GM12874 (cell line): ENCODE results near the gene METTL26.

ENCODE experiments used
- TF ChIP-seq, protein P1 (sequence below): IDR thresholded peaks from 2 replicates; pipeline ENCODE4 v1.5.1; 2011; ENCODE audit warnings: low read depth, mild to moderate bottlenecking, control low read depth, low read length, moderate library complexity; ENCODE audit not compliant: insufficient read depth

The METTL26 gene

DNA sequence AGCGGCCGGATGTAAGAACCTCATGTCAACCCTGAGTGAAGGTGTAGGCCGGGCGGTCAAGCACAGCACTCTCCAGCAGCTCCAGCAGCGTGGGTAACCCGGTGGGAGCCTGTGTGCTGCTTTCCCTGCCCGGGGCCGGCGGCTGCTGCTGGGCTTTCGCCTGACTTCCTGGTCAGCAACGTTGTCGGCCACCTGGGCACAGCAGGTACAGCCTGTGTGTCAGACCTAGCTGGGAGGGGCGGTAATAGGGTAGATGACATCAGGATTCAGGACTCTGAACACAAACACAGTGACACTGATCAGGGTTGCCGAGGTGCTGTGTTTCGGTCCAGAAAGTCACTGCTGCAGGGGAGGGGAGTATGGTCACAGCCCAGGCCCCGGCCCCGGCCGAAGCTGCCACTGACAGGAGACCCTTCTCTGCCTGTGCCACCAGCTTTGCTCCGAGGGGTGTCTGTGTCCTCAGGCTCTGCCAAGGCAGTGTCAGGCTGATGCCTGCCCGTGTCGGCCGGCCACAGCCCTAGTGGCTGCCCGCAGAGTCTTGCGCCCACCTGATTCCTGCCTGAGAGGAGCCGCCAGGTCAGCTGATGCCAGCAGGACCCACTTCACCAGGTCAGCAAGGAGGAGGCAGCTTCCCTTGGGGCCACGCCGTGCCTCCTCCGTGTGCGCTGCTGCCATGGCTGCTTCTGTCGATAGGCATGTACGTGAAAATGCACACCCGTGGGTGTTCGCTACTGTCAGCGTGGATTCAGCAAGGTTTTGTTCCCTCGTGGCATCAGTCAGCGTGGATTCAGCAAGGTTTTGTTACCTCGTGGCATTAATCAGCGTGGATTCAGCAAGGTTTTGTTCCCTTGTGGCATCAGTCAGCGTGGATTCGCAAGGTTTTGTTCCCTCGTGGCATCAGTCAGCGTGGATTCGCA is 37.0 kb downstream of the METTL26 start:
- TF ChIP-seq, protein P1, sequence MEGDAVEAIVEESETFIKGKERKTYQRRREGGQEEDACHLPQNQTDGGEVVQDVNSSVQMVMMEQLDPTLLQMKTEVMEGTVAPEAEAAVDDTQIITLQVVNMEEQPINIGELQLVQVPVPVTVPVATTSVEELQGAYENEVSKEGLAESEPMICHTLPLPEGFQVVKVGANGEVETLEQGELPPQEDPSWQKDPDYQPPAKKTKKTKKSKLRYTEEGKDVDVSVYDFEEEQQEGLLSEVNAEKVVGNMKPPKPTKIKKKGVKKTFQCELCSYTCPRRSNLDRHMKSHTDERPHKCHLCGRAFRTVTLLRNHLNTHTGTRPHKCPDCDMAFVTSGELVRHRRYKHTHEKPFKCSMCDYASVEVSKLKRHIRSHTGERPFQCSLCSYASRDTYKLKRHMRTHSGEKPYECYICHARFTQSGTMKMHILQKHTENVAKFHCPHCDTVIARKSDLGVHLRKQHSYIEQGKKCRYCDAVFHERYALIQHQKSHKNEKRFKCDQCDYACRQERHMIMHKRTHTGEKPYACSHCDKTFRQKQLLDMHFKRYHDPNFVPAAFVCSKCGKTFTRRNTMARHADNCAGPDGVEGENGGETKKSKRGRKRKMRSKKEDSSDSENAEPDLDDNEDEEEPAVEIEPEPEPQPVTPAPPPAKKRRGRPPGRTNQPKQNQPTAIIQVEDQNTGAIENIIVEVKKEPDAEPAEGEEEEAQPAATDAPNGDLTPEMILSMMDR, result no peak

DNA sequence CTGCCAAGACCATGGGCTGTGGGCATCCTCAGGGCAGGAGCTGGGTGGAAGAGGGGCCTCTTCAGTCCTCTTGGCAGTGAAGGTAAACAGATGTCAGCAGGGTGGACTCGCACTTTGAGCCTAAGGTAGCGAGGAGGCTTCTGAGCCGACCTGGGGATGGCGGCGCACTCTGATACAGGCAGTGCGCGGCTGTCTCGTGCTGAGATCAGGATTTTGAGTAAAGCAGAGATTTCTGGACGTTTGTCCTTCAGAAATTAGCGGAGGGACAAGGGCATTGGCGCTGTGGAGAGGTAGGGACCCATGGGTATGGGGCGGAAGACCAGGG is 39.4 kb downstream of the METTL26 start:
- TF ChIP-seq, protein P1, result no peak

DNA sequence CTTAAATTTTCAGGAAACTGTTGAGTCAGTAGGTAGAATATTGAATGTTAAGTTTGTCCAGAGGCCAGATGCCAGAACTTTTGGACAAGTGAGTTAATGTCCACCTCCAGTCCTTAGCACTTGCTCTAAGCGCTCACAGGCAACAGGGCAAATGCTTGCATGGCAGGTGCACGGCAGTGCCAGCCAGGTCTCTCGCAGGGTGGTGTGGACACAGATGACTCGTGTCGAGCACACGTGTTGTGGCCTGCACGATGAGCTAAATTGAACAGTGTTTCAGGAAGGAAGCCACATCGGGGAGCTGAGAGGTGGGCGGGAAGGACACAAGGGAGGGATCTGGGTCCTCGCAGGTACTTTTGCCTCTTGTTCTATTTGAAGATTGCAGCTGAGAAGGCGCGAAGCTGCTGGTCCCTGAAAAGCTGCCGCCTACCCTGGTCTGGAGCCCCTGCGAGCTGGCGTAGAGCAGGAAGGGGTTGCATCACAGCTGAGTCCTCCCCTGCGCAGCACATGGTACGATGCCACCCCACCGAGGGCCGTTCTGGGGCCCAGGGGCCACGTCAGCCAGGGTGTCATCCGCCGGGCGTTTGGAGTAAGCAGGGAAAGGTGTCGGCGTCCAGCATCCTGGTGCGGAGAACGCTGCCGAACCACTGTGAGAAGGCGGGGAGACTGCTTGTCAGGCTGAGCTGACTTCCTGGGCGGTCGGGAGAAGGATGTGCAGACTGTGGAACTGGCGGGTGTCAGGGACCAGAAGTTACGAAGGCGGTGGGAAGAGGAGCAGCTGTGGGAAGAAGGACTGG is 40.0 kb downstream of the METTL26 start:
- TF ChIP-seq, protein P1, result no peak

DNA sequence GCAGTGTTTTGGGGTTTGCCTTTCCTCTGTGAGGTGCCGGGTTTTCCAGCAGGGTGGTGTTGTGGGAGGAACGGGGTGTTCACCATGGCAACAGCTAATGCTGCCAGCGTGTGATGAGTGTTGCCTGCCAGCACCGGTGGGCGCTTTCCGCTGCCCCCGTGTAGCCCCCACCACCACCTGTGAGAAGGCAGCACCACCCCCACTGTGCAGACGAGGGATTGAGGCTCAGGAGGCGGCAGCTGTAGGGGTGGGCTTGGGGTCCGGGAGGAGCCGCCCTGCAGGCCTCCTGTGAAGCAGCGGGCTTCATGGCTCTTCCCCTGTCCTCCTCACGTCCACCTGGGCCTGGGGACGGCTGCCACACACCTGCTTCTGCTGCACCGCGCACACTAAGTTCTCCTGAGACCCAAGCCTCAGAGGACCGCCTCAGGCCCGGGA is 41.0 kb downstream of the METTL26 start:
- TF ChIP-seq, protein P1, result no peak

DNA sequence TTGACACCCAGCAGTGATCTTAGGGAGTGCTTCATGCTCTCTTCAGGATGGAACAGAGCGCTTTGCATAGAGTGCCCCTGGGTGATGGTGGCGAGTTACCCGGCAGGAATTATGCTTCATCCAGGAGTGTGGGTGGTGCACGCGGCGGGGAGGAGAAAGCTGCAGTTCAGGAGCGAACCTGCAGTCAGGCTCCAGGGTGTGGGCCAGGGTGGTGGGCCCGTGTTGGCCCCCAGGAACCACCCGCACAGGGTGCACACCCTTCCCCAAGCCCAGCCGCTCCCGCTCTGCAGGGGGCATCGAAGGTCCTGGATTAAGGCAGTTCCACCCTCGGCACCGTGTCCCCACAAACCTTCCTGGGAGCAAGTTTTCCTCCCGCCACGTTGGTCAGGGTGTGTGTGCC is 42.3 kb downstream of the METTL26 start:
- TF ChIP-seq, protein P1, result no peak

DNA sequence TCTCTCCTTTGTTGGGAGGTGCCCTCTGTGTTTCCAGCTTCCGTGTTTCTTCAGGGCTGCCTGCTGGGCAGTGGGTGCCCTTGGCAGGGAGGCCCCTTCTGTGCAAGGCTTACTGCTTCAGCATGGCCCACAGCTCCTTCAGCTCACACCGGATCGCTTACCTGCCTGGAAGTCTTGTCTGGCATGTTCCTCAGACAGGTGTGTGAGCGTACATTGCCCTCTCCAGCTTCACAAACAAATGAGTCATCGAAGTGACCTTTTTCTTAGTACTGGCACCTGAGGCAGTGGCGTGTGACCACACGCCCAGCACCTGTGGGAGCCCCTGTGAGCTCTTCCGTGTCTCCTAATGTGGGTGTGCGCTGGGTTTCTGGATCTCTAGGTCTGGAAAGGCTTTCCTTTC is 42.7 kb downstream of the METTL26 start:
- TF ChIP-seq, protein P1, result no peak

DNA sequence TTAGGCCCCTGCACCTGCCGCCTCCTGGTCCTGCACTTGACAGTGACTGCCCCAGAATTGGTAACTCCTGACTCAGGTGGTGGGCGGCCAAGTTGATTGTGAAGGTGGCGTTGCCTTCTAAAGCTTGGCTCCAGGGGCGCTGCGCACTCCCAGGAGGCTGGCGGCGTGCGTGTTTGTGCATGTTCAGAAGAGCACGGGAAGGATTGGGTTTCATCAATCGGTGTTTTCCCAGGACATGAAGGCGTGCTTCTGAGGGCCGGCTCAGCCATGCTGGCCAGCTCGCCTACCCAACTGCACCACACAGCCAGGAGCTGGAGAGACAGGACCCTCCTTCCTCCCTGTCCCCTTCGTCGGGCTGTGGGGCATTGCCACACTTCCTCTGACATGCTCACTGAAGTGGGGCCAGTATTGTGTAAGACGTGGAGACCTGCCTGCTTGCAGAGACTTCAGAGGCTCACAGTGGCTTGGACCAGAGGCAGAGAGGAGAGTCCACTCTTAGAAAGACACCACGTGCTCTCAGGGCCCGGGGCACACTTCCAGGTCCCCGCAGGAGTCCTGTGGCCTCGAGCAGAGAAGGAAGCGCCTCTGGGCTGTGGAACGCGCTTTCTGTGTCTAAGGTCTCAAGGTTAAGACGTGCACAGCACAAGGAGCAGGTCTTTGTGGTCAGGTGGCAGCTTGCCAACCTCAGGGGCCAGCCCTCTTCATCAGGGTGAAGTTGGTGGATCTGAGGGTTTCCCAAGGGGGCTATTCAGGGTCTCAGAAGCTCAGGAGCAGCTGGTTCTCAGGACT is 43.4 kb downstream of the METTL26 start:
- TF ChIP-seq, protein P1, result no peak
